ENCODE measurements around the gene ZMYM4.

ZMYM4 gene

DNA sequence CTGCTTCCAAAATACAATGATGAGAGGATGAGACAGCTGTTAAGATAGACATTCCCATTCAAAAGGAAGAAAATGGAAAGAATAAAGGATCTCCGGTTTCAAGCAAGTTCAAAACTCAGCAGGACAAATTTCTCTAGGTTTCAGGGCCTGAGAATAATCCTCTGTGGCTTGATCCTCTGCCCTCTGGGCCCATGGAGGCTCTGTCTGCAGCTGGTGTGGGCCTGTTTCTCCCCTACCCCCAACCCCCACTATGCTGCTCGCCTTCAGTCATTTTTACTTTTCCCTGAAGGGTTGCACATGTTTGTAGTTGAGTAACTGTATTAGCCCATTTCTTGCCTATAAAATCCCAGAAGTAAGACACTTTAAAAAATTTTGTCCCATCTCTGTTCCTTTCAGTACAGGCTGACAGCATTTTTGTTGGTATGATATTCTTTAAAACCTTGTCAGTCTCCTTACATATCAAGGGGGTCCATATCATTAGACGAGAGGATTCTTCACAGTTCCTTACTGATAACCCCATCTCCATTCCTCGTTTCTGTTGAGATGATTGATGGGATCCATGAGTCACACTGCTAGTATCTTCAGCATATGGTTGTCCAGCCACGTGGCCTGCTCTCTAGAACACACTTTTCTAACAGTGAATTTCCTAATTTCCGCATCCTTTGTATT lies 10.5 kb downstream of the ZMYM4 start:
- DNase-seq (ENCODE audit: low read depth in 2 of 2), result no peak

DNA sequence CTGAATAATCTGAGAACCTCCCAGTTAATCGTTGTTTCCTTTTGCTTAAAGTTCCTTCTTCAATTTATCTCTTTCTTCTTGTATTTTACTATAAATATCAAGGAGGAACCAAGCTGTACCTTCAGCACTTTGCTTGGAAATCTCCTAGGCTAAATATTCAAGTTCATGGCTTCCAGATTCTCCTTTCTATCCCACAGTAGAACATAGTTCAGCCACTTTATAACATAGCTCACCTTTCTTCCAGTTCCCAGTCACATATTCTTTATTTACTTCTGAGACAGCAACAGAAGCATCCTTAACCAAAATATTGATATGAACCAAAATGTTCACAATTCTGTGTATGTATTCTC lies 11.0 kb downstream of the ZMYM4 start:
- no peak for DNase-seq (ENCODE audit: low read depth in 2 of 2)

DNA sequence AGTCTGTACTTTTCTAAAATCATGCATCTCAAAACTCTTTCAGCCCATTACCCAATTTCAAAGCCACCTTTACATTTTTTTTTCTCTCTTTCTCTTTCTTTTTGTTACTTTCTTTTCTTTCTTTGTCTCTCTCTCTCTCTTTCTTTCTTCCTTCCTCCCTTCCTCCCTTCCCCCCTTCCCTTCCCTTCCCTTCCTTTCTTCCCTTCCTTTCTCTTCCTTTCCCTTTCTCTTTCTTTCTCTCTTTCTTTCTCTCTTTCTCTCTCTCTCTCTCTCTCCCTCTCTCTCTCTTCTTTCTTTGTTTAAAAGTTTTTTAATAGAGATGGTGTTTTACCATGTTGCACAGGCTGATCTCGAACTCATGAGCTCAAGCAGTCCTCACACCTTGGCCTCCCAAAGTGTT lies 11.5 kb downstream of the ZMYM4 start:
- no peak for DNase-seq (ENCODE audit: low read depth in 2 of 2)

DNA sequence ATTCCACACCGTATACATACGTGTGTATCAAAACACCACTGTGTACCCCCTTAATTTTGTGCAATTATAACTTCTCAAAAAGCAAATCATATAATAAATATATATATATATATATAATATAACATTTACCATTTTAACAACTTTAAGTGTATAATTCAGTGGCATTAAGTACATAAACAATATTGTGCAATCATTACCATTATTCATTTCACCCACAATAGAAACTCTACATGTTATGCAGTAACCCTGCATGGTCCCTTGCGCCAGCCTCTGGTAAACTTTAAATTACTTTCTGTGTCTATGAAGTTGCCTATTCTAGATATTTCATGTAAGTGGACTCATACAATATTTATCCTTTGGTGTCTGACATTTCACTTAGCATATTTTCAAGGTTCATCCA lies 13.1 kb downstream of the ZMYM4 start:
- DNase-seq (ENCODE audit: low read depth in 2 of 2), result no peak

DNA sequence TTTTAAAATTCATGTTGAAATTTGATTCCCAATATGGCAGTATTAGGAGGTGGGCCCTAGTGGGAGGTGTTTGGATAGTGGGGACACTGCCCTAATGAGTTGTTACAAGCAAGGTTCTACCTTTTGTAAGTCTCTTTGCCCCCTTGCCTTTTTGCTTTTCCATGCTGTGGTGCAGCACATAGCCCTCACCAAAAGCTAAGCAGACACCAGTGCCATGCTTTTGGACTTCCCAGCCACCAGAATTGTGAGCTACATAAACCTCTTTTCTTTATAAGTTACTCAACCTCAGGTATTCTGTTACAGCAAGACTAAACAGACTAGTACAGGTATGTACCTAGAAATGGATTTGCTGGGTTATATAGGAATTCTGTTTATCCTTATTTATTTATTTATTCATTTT lies 13.7 kb downstream of the ZMYM4 start:
- no peak for DNase-seq (ENCODE audit: low read depth in 2 of 2)

DNA sequence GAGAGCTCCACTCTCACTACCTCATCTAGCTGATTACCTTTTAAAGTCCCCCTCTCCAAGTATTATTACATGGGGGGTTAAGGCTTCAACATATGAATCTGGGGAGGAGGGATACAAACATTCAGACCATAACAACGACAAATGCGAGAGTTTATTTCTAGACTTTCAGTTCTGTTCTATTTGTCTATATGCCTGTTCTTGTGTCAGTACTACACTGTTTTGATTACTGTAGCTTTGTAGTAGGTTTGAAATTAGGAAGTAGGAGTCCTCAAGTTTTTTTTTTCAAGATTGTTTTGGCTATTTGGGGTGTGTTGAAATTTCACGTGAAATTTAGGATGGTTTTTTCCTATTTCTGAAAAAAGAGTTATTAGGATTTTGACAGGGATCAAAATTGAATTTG lies 16.3 kb downstream of the ZMYM4 start:
- DNase-seq (ENCODE audit: low read depth in 2 of 2), result no peak

DNA sequence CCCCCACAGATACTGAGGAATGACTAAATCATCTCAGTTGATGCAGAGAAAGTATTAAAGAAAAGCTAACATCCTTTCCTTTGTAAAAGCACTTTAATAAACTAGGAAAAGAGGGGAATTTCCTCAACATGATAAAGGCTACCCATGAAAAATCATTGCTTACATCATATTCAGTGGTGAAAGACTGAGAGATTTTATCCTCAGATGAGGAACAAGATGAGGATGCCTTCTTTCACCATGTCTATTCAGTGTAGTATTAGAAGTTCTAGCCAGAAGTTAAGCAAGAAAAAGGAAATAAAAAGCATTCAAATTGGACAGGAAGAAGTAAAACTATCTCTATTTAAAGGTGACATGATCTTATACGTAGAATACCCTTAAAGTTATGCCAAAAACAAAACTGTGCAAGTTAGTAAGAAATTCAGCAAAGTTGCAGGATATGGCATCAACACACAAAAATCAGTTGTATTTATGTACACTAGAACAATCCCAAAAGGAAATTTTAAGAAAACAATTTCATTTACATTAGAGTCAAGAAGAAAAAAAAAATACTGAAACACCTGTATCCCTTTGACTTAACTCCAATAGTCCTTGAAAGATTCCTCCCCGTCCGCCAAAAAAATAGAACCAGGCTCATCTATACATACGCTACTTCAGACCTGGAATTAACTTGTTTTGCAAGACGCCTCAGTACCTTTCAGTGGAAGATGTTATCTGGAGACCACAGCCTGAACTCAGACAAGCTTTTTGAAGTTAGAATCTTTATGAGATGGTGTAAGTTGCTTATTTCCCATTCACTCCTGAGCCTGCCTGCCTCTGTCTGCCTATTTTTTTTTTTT lies 17.5 kb downstream of the ZMYM4 start:
- DNase-seq (ENCODE audit: low read depth in 2 of 2), result no peak

DNA sequence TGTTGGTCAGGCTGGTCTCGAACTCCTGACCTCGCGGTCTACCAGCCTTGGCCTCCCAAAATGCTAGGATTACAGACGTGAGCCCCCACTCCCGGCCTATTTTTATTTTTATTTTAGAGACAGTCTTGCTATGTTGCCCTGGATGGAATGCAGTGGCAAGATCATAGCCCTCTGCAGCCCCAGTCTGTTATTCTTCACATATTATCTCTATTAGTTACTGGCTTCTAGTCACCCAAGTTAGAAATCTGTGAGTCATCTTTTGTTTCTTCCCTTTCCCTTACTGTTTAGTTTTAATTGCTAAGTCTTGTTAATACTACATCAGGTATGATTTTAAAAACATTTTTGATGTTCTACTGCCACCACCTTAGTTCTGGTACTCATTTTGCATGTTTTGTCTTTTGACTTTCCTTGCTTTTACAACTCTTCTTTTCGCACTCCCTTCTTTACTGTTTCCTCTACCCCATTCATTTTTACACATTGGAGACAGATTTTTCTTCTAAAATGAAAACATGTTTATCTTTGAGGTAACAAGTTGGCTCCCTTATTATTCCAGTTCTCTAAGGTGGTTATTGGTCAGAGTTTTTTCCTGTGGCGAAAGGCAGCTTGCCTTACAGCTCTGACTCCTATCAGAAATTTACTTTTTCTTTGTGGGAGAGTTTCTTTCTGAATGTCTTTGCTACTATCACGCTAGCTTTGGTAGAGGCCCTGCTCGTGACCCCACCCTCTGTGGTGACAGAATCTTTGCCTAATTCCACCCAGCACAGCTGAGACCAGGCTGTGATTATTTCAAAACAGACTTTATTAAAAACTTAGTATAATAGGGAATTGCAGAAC lies 19.5 kb downstream of the ZMYM4 start:
- no peak for DNase-seq (ENCODE audit: low read depth in 2 of 2)

DNA sequence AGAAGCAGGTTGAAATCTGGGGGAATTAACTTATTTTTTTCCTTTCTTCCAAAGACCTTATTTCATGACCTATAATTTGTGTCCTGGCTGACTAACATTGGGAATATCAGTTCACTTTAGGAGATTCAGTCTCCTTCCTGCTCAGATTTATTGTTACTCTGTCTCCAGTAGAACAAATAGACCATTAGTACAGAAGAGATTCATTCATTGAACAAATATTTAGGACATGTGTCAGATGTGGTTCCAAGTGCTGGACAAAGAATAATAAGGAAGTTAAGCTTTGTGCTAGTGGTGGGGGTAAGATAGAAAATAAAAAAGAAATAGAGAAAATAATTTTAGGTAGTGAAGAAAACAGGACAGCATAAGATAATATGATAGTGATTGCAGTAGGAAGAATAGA lies 20.3 kb downstream of the ZMYM4 start:
- DNase-seq (ENCODE audit: low read depth in 2 of 2), result no peak

DNA sequence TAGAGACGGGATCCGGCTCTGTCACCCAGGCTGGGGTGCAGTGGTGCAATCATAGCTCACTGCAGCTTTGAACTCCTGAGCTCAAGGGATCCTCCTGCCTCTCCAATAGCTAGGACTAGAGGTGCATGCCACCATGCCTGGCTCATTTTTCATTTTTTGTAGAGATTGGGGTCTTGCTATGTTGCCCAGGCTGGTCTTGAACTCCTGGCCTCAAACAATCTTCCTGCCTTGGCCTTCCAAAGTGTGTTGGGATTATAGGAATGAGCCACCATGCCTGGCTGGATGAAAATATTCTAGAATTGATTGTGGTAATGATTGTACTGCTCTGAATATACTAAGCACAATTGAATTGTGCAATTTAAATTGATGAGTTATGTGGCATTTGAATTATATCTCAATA lies 21.9 kb downstream of the ZMYM4 start:
- DNase-seq (ENCODE audit: low read depth in 2 of 2), result no peak

DNA sequence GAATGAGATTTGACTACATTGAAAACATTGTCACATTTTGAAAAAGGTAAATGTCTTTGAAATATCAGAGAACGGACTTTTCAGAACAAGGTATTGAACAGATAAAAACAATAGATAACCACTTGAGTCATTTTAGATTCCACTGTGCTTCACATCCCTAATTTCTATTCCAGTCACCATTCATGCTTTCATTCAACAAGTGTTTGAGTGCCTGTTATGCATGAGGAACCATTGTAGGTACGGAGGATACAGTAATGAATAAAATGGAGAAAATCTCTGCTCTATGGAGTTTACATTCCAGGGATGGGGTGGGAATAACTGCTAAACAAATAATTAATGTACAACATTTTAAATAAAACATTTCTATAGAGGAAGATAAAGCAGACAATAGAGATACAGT lies 26.3 kb downstream of the ZMYM4 start:
- DNase-seq (ENCODE audit: low read depth in 2 of 2), result no peak

DNA sequence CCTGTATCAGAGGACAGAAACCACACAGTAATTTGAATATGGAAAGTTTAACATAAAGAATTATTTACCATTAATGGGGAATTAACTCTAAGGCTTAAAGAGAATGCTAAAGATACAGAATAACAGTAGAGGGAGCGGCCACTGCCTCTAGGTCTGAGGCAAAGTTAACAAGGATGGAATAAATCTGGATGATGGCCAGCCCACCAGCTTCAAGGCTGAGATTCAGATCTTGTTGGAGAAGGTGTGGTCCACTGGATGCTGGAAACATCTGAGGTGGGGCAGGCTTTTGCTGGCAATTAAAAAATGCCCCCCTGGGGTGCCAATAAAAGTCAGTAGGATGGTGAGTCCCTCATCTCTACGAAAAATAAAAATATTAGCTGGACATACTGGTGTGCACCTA lies 29.4 kb downstream of the ZMYM4 start:
- DNase-seq (ENCODE audit: low read depth in 2 of 2), result no peak

DNA sequence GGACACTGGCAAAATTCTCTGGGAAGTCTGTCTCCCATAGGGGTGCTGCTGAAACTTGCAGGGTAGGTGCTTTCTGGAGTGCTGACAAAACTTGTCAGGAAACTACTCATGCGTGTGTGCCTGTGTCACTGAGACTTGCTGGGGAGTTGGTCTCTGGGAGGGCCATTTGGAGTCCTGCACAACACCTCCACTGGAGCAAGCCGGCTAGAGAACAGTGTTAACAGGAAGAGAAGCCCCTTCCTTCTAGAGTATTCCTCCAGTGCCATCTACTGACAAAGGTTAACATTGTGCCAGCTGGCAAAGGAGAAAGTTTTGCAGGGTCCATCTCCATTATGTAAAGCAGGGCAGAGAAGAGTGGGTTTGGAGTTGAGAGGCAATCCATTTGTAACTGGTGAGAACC lies 30.0 kb downstream of the ZMYM4 start:
- peak; percentile 1 to 2 for DNase-seq (ENCODE audit: low read depth in 2 of 2)

DNA sequence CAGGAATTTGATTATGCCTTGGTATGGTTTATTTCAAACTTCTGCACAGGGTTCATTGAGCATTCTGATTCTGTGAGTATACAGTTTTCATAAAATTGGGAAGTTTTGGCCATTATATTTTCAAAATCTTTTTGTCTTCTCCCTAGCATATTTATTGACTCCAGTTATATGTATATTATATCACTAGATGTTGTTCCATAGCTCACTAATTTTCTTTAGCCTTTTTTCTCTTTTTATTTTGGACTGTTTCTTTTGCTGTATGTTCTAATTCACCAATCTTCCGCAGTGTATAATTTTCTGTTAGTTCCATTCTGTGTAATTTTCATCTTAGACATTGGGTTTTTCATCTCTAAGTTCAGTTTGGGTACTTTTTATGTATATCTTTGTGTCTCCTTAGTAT lies 31.9 kb downstream of the ZMYM4 start:
- DNase-seq (ENCODE audit: low read depth in 2 of 2), result no peak

DNA sequence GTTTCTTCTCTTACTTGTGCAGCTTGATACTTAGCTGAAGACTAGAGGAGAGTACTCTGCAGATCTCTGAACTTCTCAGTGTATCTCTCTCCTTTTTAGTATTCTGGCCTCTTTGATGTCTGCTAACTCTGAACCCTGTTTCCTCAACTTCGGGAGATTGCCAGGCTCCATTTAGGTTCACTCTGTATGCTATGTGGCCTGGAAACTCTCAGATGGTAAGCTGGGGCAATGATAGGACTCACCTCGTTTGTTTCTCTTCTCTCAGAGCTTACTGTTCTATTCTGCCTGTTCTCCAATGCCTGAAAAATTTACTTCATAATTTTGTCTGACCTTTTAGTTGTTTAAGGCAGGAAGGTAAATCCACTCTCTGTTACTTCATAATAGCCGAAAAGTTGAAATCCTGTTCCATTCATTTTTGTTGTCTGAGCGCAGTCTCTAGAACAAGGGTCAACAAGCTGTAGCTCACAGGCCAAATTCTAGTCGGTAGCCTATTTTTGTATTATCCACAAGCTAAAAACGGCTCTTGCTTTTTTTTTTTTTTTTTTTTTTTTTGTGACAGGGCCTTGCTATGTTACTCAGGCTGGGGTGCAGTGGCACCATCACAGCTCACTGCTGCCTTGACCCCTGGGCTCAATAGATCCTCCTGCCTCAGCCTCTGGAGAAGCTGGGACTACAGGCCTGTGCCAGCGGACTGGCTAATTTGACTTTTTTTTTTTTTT lies 33.3 kb downstream of the ZMYM4 start:
- no peak for DNase-seq (ENCODE audit: low read depth in 2 of 2)

DNA sequence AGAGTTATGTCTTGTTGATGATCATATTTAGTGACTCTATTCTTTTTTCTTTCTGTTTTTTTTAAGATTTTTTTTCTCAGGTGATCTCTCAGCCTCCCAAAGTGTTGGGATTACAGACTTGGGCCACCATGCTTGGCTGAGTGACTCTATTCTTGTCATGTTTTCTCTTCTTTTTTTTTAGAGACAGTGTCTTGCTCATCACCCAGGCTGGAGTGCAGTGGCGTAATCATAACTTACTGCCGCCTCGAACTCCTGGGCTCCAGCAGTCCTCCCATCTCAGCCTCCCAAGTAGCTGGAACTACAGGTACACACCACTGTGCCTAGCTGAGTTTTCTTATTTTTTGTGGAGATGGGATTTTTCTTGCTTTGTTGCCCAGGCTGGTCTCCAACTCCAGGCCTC lies 36.9 kb downstream of the ZMYM4 start:
- no peak for DNase-seq (ENCODE audit: low read depth in 2 of 2)

DNA sequence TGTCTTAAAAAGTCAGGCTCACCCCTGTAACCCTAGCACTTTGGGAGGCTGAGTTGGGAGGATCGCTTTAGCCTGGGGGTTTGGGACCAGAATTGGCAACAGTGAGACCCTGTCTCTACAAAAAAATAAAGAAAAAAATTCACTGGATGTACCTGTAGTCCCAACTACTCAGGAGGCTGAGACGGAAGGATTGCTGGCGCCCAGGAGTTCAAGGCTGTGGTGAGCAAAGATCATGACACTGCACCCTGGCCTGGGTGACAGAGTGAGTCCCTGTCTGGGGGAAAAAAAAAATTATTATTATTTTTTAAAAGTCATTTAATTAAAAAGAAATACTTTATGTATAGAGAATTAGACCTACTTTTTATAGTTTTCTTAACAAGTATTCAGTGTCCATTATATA lies 47.1 kb downstream of the ZMYM4 start:
- no peak for DNase-seq (ENCODE audit: low read depth in 2 of 2)

DNA sequence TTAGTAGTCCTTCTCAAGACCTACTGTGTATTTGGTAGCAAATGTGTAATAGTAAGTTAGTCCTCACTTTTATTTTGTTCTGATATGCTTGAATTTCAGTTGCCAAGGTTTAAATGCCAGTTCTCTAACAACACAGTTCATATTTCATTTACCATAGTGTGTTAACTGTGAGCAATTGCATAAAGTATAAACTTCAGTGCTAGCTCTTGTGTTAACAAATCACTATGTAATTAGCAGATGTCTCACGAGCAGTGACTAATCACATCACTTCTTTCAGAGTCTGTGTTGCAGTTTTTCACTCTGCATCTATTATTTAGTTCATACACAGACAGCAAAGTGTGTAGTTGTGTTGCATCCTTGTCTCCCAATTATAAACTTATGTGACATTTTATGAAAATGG lies 47.8 kb downstream of the ZMYM4 start:
- DNase-seq (ENCODE audit: low read depth in 2 of 2), result no peak

DNA sequence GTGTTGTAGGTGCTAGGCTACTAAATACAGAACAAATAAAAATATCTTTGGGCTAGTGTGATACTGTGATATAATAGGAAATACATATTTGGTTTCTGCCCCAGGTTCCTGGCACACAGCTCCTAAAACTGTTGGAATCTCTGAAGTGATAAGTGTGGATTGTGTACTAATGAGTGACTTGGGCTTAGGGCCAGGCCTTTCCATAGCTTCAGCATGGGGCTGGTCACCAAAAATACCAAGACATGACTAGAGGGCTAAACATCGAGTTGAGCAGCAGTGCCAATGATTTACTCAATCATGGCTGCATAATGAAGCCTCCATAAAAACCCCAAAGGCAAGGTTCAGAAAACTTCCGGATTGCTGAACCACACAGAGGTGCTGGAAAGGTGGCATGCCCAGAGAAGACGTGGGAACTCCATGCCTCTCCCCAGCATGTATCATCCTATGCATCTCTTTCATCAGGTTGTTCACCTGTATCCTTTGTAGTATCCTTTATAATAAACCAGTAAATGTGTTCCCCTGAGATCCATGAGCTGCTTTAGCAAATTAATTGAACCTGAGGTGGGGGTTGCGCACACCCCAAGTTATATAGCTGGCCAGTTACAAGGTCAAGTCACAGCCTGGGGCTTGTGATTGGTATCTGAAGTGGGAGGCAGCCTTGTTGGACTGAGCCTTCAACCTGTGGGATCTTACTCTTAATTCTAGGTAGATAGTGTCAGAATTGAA lies 51.6 kb downstream of the ZMYM4 start:
- DNase-seq (ENCODE audit: low read depth in 2 of 2), result no peak

DNA sequence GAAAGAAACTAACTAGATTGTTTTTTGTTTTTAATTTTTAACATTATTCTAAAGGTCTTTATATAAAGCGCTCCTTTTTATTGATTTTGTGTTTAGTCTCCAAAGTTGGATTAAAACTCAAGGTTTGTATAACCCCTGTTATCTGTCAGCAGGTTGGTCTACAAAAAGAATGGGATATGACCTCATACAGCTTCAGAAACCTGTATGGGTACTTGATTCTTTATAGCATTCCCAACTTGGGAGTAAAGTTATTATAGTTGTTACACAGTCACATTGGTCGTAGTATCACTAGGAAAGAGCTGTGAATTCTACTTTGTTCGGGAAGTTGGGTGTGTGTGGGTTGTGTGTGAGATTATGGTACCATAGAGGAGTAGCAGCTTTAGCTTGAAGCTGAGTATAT lies 52.4 kb downstream of the ZMYM4 start:
- no peak for DNase-seq (ENCODE audit: low read depth in 2 of 2)

DNA sequence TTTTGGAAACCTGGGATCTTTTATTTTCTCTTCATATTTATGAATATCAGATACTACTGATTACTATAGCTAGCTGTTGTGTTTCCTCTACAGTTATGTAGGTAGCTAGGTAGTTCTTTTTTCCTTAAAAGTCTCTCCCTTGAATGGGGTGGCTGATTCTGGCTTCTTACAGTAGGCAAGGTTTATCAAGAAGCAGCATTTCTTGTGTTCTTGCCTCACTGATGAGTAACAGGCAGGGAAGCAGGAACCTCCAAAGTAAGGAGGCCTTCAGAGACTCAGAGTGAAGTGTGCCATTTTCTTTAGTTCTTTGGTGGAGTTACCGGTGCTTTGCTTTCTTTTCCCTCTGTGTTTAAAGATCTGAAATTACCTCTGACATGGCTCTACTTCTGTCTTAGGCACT lies 56.0 kb downstream of the ZMYM4 start:
- DNase-seq (ENCODE audit: low read depth in 2 of 2), result no peak

Measured in activated CD8-positive, alpha-beta memory T cell treated with anti-CD3 and anti-CD28 coated beads for 4 hours (primary cell).